ENCODE measurements around the gene AKAP8L. TPM values are rescaled to one million over a fixed set of nuclear protein-coding genes. Genes with fewer than 3 reads are reported as not detected.
A peak's percentile ranks its signal among the peaks of the same experiment; 100 is the strongest.

AKAP8L gene
- total and polyA plus RNA-seq, 10 of the 15 experiments (the other 5 are each of a cell fraction or from before 2014, with no cell fraction given), result 0.66 to 64.3 (median 40.0) TPM

DNA sequence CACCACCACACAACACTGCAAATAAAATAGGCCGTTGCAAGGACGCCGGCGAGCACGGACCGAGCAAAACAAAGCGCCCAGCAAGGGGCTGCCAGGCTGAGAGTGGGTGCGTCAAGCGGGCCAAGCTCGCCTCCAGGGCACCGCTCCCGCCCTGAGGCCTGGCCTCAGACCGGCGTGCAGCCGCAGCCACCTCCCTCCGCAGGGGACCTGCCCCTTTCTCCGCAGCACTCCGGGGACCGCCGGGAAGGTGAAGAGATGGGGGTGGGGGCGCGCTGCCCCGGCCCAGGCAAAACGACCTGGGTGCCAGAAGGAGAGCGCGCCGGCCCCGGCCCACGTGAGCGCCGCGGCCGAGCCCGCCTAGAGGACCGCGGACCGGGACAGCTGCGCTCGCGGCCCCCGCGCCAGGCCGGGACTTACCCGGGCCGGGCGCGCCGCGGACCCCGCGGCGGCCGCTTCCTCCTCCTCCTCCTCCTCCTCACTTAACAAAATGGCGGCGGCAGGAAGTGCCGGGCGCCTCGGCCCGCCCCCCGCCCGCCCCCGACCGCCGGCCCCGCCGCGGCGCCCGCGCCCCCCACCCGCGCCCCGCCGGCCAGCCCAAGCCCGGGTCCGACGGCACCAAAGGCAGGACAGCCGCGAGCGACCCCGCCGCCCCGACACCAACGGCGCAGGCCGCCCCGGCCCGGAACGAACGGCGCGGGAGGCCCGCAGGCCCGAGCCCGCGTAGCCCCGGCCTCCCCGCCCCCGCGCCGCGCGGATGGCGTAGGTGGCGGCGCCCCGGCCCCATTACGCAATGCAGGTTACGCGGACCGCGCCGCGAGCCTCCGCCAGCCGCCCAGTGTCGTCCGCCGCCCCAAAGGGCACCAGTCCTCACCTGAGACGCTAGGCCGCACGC, 87.1 kb downstream of the AKAP8L start (continued):
- TF ChIP-seq, protein P1, sequence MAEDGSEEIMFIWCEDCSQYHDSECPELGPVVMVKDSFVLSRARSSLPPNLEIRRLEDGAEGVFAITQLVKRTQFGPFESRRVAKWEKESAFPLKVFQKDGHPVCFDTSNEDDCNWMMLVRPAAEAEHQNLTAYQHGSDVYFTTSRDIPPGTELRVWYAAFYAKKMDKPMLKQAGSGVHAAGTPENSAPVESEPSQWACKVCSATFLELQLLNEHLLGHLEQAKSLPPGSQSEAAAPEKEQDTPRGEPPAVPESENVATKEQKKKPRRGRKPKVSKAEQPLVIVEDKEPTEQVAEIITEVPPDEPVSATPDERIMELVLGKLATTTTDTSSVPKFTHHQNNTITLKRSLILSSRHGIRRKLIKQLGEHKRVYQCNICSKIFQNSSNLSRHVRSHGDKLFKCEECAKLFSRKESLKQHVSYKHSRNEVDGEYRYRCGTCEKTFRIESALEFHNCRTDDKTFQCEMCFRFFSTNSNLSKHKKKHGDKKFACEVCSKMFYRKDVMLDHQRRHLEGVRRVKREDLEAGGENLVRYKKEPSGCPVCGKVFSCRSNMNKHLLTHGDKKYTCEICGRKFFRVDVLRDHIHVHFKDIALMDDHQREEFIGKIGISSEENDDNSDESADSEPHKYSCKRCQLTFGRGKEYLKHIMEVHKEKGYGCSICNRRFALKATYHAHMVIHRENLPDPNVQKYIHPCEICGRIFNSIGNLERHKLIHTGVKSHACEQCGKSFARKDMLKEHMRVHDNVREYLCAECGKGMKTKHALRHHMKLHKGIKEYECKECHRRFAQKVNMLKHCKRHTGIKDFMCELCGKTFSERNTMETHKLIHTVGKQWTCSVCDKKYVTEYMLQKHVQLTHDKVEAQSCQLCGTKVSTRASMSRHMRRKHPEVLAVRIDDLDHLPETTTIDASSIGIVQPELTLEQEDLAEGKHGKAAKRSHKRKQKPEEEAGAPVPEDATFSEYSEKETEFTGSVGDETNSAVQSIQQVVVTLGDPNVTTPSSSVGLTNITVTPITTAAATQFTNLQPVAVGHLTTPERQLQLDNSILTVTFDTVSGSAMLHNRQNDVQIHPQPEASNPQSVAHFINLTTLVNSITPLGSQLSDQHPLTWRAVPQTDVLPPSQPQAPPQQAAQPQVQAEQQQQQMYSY (CRISPR knock-in tag; IDR thresholded peaks at IDR 0.05), result no peak
- TF ChIP-seq, protein P2, sequence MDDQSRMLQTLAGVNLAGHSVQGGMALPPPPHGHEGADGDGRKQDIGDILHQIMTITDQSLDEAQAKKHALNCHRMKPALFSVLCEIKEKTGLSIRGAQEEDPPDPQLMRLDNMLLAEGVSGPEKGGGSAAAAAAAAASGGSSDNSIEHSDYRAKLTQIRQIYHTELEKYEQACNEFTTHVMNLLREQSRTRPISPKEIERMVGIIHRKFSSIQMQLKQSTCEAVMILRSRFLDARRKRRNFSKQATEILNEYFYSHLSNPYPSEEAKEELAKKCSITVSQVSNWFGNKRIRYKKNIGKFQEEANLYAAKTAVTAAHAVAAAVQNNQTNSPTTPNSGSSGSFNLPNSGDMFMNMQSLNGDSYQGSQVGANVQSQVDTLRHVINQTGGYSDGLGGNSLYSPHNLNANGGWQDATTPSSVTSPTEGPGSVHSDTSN (IDR thresholded peaks at IDR 0.05; ENCODE audit: insufficient replicate concordance, low read depth, low read length), result no peak
- TF ChIP-seq RAD21 (IDR thresholded peaks at IDR 0.05; ENCODE audit: insufficient read depth, low read depth, low read length) (no peak), NRF1 (conservative IDR thresholded peaks at IDR 0.05; ENCODE audit: low read depth, low read length) (no peak), POLR2AphosphoS5 (IDR thresholded peaks at IDR 0.05; ENCODE audit: low read length) (peak; percentile 3; the same call in 1 of the 2 replicates), MXI1 (IDR thresholded peaks at IDR 0.05; ENCODE audit: low read depth, low read length) (peak; percentile 39; the same call in 1 of the 2 replicates), FOXM1 (IDR thresholded peaks at IDR 0.05; ENCODE audit: low read depth, low read length) (no peak), STAT1 (conservative IDR thresholded peaks at IDR 0.05) (no peak), RB1 (IDR thresholded peaks at IDR 0.05; ENCODE audit: borderline replicate concordance) (peak; percentile 25; the same call in 1 of the 2 replicates), SUZ12 (IDR thresholded peaks at IDR 0.05; ENCODE audit: unreplicated experiment) (no peak), EZH2 (IDR thresholded peaks at IDR 0.05; ENCODE audit: borderline replicate concordance, control insufficient read depth, low read depth, low read length) (no peak), FOXK2 (IDR thresholded peaks at IDR 0.05) (no peak), GATAD2B (conservative IDR thresholded peaks at IDR 0.05; ENCODE audit: low read depth) (peak; percentile 41; the same call in 1 of the 2 replicates), ZBED1 (IDR thresholded peaks at IDR 0.05; ENCODE audit: borderline replicate concordance) (no peak), IKZF2 (IDR thresholded peaks at IDR 0.05) (no peak), GABPA (IDR thresholded peaks at IDR 0.05; ENCODE audit: low read depth) (no peak), POLR2A (IDR thresholded peaks at IDR 0.05; ENCODE audit: low read depth, low read length) (peak; percentile 58), EGR1 (IDR thresholded peaks at IDR 0.05; ENCODE audit: borderline replicate concordance in 1 of 2, low read depth in 2 of 2, low read length in 2 of 2) (peak; percentile 9 to 96), EP300 (IDR thresholded peaks at IDR 0.05; ENCODE audit: borderline replicate concordance in 1 of 2, control insufficient read depth in 1 of 2, low read depth in 2 of 2, low read length in 2 of 2) (no peak)
- TF ChIP-seq, protein P3, sequence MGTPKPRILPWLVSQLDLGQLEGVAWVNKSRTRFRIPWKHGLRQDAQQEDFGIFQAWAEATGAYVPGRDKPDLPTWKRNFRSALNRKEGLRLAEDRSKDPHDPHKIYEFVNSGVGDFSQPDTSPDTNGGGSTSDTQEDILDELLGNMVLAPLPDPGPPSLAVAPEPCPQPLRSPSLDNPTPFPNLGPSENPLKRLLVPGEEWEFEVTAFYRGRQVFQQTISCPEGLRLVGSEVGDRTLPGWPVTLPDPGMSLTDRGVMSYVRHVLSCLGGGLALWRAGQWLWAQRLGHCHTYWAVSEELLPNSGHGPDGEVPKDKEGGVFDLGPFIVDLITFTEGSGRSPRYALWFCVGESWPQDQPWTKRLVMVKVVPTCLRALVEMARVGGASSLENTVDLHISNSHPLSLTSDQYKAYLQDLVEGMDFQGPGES (IDR thresholded peaks at IDR 0.05), result no peak
- TF ChIP-seq, protein P4, sequence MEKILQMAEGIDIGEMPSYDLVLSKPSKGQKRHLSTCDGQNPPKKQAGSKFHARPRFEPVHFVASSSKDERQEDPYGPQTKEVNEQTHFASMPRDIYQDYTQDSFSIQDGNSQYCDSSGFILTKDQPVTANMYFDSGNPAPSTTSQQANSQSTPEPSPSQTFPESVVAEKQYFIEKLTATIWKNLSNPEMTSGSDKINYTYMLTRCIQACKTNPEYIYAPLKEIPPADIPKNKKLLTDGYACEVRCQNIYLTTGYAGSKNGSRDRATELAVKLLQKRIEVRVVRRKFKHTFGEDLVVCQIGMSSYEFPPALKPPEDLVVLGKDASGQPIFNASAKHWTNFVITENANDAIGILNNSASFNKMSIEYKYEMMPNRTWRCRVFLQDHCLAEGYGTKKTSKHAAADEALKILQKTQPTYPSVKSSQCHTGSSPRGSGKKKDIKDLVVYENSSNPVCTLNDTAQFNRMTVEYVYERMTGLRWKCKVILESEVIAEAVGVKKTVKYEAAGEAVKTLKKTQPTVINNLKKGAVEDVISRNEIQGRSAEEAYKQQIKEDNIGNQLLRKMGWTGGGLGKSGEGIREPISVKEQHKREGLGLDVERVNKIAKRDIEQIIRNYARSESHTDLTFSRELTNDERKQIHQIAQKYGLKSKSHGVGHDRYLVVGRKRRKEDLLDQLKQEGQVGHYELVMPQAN (conservative IDR thresholded peaks at IDR 0.05), result peak; percentile 71
